Ovary (tissue), 3 donors: Measurements from ENCODE around the gene PRKG1.

Experiments used
- EP300 ChIP-seq: sonication (generic); formaldehyde crosslinking; IDR thresholded peaks from one replicate; pipeline ENCODE4 v1.6.1; 2017; ENCODE audit warnings: antibody characterized with exemption
- POLR2A ChIP-seq: fragments of 450-650 bp; IDR thresholded peaks from one replicate; pipeline ENCODE4 v1.6.1; 2017; ENCODE audit warnings: antibody characterized with exemption, mild to moderate bottlenecking, moderate library complexity
- TF ChIP-seq, protein P1 (sequence below), 3 donors: fragments of 450-650 bp in 2 of 3; fragments of 200-600 bp in 1 of 3; IDR thresholded peaks; one replicate each; pipeline versions ENCODE4 v1.5.1 to v1.8.0; 2016 to 2022; ENCODE audit warnings: antibody characterized with exemption in 3 of 3, mild to moderate bottlenecking in 1 of 3
- donor health status: DM: no; HTN: no; CAD: no.

DNA sequence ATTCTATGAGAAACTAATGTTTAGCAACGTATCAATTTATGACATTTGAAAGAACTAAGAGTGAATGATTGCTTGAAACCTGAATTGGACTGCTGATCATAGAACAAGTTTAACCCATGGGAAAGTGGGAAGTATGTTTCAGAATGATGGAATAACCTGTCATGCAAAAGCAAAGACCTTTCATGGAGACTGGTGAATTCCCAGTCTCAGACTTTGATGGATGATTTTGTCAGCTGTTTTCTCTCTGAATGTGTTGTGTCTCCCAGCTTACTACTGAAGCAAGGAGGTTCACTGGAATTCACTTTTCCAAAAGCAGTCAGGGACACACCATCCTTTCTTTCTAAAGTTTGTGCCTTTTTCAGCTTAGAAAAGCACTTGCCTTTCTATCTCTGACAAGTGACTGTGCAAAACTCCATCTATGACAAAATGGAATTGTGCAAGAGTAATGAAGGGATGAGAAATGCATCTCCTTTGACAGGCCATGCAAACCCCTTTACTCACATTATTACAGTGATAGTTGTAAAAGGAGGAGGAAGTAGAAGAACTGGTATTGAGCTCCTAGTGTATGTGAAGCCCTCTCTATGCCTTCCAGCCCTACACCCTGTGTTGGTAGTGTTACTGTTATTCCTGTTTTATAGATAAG lies 176.1 kb downstream of the PRKG1 start:
- TF ChIP-seq, protein P1, sequence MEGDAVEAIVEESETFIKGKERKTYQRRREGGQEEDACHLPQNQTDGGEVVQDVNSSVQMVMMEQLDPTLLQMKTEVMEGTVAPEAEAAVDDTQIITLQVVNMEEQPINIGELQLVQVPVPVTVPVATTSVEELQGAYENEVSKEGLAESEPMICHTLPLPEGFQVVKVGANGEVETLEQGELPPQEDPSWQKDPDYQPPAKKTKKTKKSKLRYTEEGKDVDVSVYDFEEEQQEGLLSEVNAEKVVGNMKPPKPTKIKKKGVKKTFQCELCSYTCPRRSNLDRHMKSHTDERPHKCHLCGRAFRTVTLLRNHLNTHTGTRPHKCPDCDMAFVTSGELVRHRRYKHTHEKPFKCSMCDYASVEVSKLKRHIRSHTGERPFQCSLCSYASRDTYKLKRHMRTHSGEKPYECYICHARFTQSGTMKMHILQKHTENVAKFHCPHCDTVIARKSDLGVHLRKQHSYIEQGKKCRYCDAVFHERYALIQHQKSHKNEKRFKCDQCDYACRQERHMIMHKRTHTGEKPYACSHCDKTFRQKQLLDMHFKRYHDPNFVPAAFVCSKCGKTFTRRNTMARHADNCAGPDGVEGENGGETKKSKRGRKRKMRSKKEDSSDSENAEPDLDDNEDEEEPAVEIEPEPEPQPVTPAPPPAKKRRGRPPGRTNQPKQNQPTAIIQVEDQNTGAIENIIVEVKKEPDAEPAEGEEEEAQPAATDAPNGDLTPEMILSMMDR (IDR thresholded peaks at IDR 0.05) = no peak
- TF ChIP-seq POLR2A (no peak), EP300 (no peak)
